ENCODE results near the gene RAB8B.

DNA sequence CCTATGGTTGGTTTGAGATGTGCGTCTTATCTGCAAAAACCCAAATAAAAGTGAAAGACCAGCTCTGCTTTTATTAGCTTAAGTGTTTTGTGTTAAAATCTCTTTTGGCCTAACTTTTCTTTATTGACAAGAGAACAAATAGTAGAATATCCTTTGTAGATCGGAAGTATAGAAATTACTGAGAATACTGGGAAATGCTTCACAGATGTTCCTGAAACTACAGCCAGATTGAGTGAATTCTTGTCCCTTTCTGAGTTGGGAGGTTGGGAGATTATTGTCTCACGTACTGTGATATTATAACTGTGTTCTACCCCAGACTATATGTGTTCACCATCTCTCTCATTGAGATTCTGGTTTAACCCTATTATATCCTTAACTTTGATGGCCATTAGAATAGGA, 21.7 kb downstream of the RAB8B start:
- TF ChIP-seq POLR2A (IDR thresholded peaks at IDR 0.05; ENCODE audit: low read length): no peak
- TF ChIP-seq GATA1 (IDR thresholded peaks at IDR 0.05; ENCODE audit: low read depth, low read length): no peak
